A549 treated with RU486 at 1 μM for 4 hours (cell line): Measurements from ENCODE around the gene CACNA2D2. TPM values are rescaled to one million over a fixed set of nuclear protein-coding genes. Genes with fewer than 3 reads are reported as not detected.

ENCODE experiments used
- total RNA-seq: library from RNA; stranded (reverse); fragments of 200-300 nt; extraction: Qiagen RNA extraction; gene quantifications from 5 replicates; pipeline ENCODE4 v1.2.3, GENCODE V29; 2022; ENCODE audit warnings: low read depth

Gene CACNA2D2
- total RNA-seq = 0.25 to 0.75 TPM (median 0.58 TPM) in 5 replicates

GRCh38 chr3:50503504-50504342 is at the start of gene CACNA2D2:
CACNA2D2 (minus strand) TSS chr3:50503634; CDS start chr3:50503423, 211 bp downstream.

GRCh38 chr3:50358911-50359759 is 144.3 kb downstream of the CACNA2D2 start, which contains the start of gene TMEM115:
TMEM115 (minus strand) TSS chr3:50359521; CDS start chr3:50359063, 458 bp downstream.

GRCh38 chr3:50350527-50351322 is 152.7 kb downstream of the CACNA2D2 start, which contains the start of the genes CYB561D2 and NPRL2:
CYB561D2 (plus strand) TSS chr3:50350862; CDS start chr3:50351434, 572 bp downstream.
NPRL2 (minus strand) TSS chr3:50350775; CDS start chr3:50350652, 123 bp downstream.

GRCh38 chr3:50345586-50346234 is 157.7 kb downstream of the CACNA2D2 start, which contains the start of gene ZMYND10:
ZMYND10 (minus strand) TSS chr3:50345732; CDS start chr3:50345579, 153 bp downstream.

GRCh38 chr3:50340448-50341329 is 162.7 kb downstream of the CACNA2D2 start, which contains the start of gene RASSF1:
RASSF1 (minus strand) TSS chr3:50340836; CDS start chr3:50340805, 31 bp downstream.

GRCh38 chr3:50327943-50328691 is 175.3 kb downstream of the CACNA2D2 start, which contains the start of gene TUSC2:
TUSC2 (minus strand) TSS chr3:50328223; CDS start chr3:50328099, 124 bp downstream.

GRCh38 chr3:50322386-50323091 is 180.9 kb downstream of the CACNA2D2 start, which contains the start of gene HYAL2:
HYAL2 (minus strand) TSS chr3:50322745; CDS start chr3:50320489, 2,256 bp downstream.

Other genes starting within 250 kb of the CACNA2D2 start
- 5.2 to 10.2 TPM (median 6.5 TPM) in 5 replicates for gene SEMA3B, start 234.5 kb downstream of the CACNA2D2 start, total RNA-seq
- gene LSMEM2, start 224.5 kb downstream of the CACNA2D2 start, total RNA-seq = 0.13 TPM in 1 of 5 replicates, not detected in the others
- gene IFRD2, start 211.2 kb downstream of the CACNA2D2 start, total RNA-seq = 73.1 to 92.6 TPM (median 90.1 TPM) in 5 replicates
- 5.4 to 9.6 TPM (median 7.6 TPM) in 5 replicates for gene HYAL3, start 204.2 kb downstream of the CACNA2D2 start, total RNA-seq
- 3.4 to 6.7 TPM (median 5.9 TPM) in 5 replicates for gene NAA80, start 204.2 kb downstream of the CACNA2D2 start, total RNA-seq
- gene HYAL1, start 200.1 kb downstream of the CACNA2D2 start, total RNA-seq = 0.27 to 0.50 TPM (median 0.45 TPM) in 5 replicates
- gene HYAL2, start 180.9 kb downstream of the CACNA2D2 start, total RNA-seq = 18.0 to 26.2 TPM (median 24.2 TPM) in 5 replicates
- gene TUSC2, start 175.4 kb downstream of the CACNA2D2 start, total RNA-seq = 23.2 to 42.9 TPM (median 38.6 TPM) in 5 replicates
- 15.6 to 21.0 TPM (median 20.4 TPM) in 5 replicates for gene RASSF1, start 162.8 kb downstream of the CACNA2D2 start, total RNA-seq
- 0.87 to 1.4 TPM (median 1.1 TPM) in 5 replicates for gene ZMYND10, start 157.9 kb downstream of the CACNA2D2 start, total RNA-seq
- 10.9 to 13.8 TPM (median 11.9 TPM) in 5 replicates for gene NPRL2, start 152.9 kb downstream of the CACNA2D2 start, total RNA-seq
- gene CYB561D2, start 152.8 kb downstream of the CACNA2D2 start, total RNA-seq = 14.3 to 23.8 TPM (median 20.5 TPM) in 5 replicates
- 34.2 to 49.4 TPM (median 44.2 TPM) in 5 replicates for gene TMEM115, start 144.1 kb downstream of the CACNA2D2 start, total RNA-seq
- 2.0 to 2.9 TPM (median 2.5 TPM) in 5 replicates for gene C3orf18, start 64.1 kb upstream of the CACNA2D2 start, total RNA-seq
- gene HEMK1, start 65.9 kb upstream of the CACNA2D2 start, total RNA-seq = 4.4 to 7.4 TPM (median 6.3 TPM) in 5 replicates
- gene CISH, start 108.1 kb upstream of the CACNA2D2 start, total RNA-seq = 0.48 to 0.90 TPM (median 0.67 TPM) in 5 replicates
- 21.1 to 24.6 TPM (median 23.5 TPM) in 5 replicates for gene MAPKAPK3, start 113.5 kb upstream of the CACNA2D2 start, total RNA-seq
- 0.27 to 0.39 TPM (median 0.34 TPM) in 5 replicates for gene DOCK3, start 171.3 kb upstream of the CACNA2D2 start, total RNA-seq